Measurements from ENCODE around the gene ARHGEF3.
A peak's percentile ranks its signal among the peaks of the same experiment; 100 is the strongest.

Gene ARHGEF3

GRCh38 chr3:56795097-56795828 is 6.5 kb downstream of the ARHGEF3 start:
- no peak for DNase-seq (ENCODE audit: low read depth in 2 of 2)

DNA sequence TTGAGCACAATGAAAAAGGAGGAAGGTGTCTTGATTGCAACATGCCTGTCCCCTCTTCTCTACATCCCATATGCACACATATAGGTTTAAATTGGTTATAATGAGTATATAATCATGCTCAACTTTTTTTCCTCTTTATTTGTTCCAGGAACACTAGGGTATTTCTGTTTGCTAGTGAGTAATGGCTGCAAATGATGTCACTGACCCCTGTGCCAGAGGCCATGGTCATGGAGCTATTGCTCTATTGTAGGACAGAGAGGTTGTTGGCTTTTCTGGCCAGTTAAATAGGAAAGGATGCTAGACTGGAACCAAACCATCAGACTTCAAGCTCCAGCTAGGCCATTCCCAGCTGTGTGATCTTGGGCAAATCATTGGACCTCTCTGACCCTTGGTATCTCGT is 9.6 kb downstream of the ARHGEF3 start:
- no peak for DNase-seq (ENCODE audit: low read depth in 2 of 2)

GRCh38 chr3:56790016-56790821 is 11.5 kb downstream of the ARHGEF3 start:
- no peak for DNase-seq (ENCODE audit: low read depth in 2 of 2)

GRCh38 chr3:56789076-56789475 is 12.7 kb downstream of the ARHGEF3 start:
- no peak for DNase-seq (ENCODE audit: low read depth in 2 of 2)

GRCh38 chr3:56788521-56788920 is 13.2 kb downstream of the ARHGEF3 start:
- DNase-seq (ENCODE audit: low read depth in 2 of 2) = no peak

DNA sequence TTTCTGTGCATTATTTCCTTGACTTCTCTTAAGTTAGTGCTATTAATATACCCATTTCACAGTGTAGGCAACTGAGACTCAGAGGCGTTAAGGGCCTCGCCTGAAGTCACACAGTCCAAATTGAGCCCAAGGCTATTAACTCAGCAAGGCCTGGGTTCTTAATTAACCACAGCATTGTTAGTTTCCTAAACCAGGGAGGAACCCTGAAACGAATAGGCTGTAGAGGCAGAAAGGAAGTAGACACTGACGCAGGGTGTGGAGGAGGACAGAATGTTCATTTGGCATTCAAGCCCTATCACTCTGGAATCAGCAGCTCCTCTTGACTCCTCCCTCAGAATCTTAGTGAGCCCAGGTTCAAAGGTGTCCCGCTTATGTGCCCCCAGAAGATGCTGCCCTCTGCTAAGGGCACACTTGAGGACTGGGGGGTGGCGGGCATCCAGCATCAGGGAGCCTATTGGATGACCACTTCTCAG is 13.9 kb downstream of the ARHGEF3 start:
- DNase-seq (ENCODE audit: low read depth in 2 of 2) = no peak

- no peak for DNase-seq (ENCODE audit: low read depth in 2 of 2)
These were observed 14.4 kb downstream of the ARHGEF3 start for GRCh38 chr3:56787258-56787775.

GRCh38 chr3:56785499-56785898 is 16.2 kb downstream of the ARHGEF3 start:
- DNase-seq (ENCODE audit: low read depth in 2 of 2) = no peak

GRCh38 chr3:56784448-56785001 is 17.2 kb downstream of the ARHGEF3 start:
- DNase-seq (ENCODE audit: low read depth in 2 of 2) = no peak

DNA sequence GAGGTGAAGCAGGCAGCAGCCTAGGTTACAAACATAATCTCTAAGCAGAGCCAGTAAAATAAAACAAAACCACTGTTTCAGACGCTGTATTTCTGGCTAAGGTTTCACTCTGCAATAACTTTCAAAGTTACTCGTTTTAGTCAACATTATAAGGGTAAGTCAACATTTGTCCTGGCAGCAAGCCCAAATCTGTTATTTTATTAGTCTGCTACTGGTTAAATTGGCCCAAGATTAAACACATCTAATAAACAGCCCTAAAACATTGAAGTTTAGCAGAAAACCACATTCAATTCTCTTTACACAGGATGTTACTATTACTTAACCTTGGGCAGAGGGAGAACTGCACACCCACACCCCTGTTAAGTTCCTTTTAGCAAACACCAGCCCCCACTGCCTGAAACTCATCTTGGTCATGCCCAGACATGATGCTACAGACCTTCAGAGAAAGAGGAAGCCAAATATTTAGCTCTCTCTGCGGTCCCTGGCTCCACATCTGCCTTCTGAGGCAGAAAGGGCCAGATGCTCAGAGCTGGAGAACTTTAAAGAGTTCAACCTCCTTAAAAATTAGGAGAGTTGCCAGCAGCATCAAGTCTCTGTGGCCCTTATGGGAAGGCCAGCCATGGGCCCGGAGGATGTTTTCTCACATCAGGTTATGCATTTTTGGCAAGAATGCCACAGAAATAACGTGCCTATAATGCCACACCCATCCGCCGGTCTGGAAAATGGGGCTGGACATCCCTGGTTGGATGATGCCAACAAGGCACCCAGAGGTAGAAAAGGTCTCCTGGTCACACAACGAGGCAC is 17.9 kb downstream of the ARHGEF3 start:
- peak in 1 of 2 donors; percentile 43 for DNase-seq (ENCODE audit: low read depth in 2 of 2)

- no peak for DNase-seq (ENCODE audit: low read depth in 2 of 2)
These were observed 18.8 kb downstream of the ARHGEF3 start for GRCh38 chr3:56782906-56783305.

- no peak for DNase-seq (ENCODE audit: low read depth in 2 of 2)
These were observed 19.5 kb downstream of the ARHGEF3 start for GRCh38 chr3:56782215-56782614.

- no peak for DNase-seq (ENCODE audit: low read depth in 2 of 2)
These were observed 20.0 kb downstream of the ARHGEF3 start for GRCh38 chr3:56781762-56782161.

DNA sequence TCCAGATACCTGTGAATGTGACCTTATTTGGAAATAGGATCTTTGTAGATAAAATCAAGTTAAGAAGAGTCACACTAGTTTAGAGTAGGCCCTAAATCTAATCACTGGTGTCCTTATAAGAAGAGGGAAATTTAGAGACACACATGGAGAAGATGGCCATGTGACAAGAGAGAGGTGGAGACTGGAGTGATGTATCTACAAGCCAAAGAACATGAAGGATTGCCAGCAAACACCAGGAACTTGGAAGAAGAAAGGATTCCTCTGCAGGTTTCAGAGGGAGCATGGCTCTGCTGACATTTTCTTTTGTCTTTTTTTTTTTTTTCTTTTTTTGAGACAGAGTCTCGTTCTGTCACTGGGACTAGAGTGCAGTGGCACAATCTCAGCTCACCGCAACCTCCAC is 20.8 kb downstream of the ARHGEF3 start:
- DNase-seq (ENCODE audit: low read depth in 2 of 2) = no peak

- no peak for DNase-seq (ENCODE audit: low read depth in 2 of 2)
These were observed 22.9 kb downstream of the ARHGEF3 start for GRCh38 chr3:56778893-56779292.

- DNase-seq (ENCODE audit: low read depth in 2 of 2) = no peak
These were observed 25.2 kb downstream of the ARHGEF3 start for GRCh38 chr3:56776556-56776950.

DNA sequence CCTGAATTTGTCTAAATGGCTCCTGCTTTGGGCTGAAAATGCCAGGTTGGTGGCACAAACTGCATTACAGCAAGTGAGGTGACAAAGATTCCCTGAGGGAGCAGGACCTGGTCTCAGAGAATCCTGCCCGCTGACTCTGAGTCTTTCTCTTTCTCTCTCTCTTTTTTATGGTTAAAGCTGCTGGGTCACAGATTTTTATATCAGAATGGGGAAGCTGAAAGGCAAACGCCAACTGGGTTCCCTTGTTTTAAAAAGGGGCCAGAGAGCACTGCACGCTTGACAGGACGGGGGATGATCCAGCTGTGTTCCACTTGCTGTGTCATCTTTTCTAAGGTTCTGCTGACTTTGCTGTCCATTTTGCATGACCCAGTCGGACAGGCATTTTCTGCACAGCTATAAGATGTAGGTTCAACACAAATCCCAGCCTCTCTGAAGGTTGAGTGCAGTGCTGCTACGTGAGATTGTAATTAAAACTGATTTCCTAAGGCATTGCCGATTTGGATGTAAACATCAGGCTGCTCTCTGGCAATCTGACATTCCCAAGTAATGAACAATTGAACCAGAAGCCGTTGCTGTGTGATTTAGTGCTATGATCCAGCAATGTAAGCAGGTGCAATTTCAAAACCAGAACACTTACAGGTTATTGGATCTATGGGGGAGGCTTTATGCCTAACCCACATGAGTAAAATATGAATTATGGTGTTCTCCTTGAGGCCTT is 25.8 kb downstream of the ARHGEF3 start:
- DNase-seq (ENCODE audit: low read depth in 2 of 2) = no peak

DNA sequence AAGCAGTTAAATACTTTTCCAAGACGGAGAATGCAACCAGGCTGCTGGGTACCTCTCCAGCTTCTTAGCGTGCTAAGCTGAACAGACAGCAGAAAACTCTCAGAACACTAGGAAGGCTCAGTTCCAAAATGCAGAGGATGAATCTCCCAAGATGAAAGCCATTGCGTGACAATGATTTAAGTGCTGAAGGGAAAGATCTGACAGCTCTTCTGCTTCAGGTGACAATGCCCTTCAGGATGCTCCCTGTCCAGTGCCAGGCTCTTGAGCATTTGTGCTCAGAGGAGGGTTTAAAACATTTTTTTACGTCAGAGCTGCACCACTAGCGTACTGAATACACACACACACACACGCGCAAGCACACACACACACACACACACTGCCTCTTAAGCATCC is 26.3 kb downstream of the ARHGEF3 start:
- DNase-seq (ENCODE audit: low read depth in 2 of 2) = no peak

DNA sequence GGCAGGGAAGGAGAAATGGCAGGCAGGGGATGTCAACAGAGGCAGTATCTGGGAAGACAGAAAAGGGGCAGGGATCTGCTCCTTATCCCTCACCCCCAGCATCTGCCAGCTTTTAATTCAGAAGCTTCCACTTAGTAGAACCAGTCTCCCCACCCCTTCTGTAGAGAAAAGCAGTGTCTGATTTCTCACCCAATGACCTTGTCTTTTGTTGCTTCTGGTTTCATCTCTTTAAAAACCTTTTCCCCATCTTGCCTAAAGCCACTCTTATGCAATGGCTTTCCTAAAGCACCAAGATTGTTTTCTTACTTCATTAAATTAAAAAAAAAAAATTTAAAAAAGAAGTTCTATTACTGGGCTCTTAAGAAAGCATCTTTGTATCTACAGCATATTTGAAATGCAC is 27.8 kb downstream of the ARHGEF3 start:
- no peak for DNase-seq (ENCODE audit: low read depth in 2 of 2)

- no peak for DNase-seq (ENCODE audit: low read depth in 2 of 2)
These were observed 28.5 kb downstream of the ARHGEF3 start for GRCh38 chr3:56772952-56773938.
